ENCODE results near the gene CELSR2.

Gene CELSR2

GRCh38 chr1:109259674-109260557 is 10.6 kb downstream of the CELSR2 start:
- peaks cover 32% of the 10 kb centered on the region for H3K27me3 ChIP-seq
- no peak overlapping the region for H3K4me3 ChIP-seq (ENCODE audit: low read depth in 1 of 2, low read length in 1 of 2)
- TF ChIP-seq, protein P1, sequence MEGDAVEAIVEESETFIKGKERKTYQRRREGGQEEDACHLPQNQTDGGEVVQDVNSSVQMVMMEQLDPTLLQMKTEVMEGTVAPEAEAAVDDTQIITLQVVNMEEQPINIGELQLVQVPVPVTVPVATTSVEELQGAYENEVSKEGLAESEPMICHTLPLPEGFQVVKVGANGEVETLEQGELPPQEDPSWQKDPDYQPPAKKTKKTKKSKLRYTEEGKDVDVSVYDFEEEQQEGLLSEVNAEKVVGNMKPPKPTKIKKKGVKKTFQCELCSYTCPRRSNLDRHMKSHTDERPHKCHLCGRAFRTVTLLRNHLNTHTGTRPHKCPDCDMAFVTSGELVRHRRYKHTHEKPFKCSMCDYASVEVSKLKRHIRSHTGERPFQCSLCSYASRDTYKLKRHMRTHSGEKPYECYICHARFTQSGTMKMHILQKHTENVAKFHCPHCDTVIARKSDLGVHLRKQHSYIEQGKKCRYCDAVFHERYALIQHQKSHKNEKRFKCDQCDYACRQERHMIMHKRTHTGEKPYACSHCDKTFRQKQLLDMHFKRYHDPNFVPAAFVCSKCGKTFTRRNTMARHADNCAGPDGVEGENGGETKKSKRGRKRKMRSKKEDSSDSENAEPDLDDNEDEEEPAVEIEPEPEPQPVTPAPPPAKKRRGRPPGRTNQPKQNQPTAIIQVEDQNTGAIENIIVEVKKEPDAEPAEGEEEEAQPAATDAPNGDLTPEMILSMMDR (IDR thresholded peaks at IDR 0.05): no peak
- H3K27ac ChIP-seq: no peak overlapping the region
- no peaks in the 10 kb centered on the region for H3K9me3 ChIP-seq
- H3K4me1 ChIP-seq (ENCODE audit: control insufficient read depth in 1 of 2, insufficient read depth in 1 of 2, low read depth in 1 of 2, low read length in 1 of 2): peaks cover 0 to 5% of the 10 kb centered on the region in 2 experiments
- H3K36me3 ChIP-seq: no peaks in the 10 kb centered on the region

GRCh38 chr1:109261006-109261405 is 11.7 kb downstream of the CELSR2 start:
- TF ChIP-seq, protein P1 (IDR thresholded peaks at IDR 0.05): no peak
- Histone ChIP-seq H3K4me1 (ENCODE audit: control insufficient read depth in 1 of 2, insufficient read depth in 1 of 2, low read depth in 1 of 2, low read length in 1 of 2) (peaks cover 0 to 5% of the 10 kb centered on the region in 2 experiments), H3K9me3 (no peaks in the 10 kb centered on the region), H3K27me3 (peaks cover 21% of the 10 kb centered on the region), H3K4me3 (ENCODE audit: low read depth in 1 of 2, low read length in 1 of 2) (no peak overlapping the region), H3K36me3 (no peaks in the 10 kb centered on the region), H3K27ac (no peak overlapping the region)

- TF ChIP-seq, protein P1 (IDR thresholded peaks at IDR 0.05): no peak
- H3K36me3 ChIP-seq: no peaks in the 10 kb centered on the region
- peaks cover 0 to 5% of the 10 kb centered on the region in 2 experiments for H3K4me1 ChIP-seq (ENCODE audit: control insufficient read depth in 1 of 2, insufficient read depth in 1 of 2, low read depth in 1 of 2, low read length in 1 of 2)
- H3K4me3 ChIP-seq (ENCODE audit: low read depth in 1 of 2, low read length in 1 of 2): no peak overlapping the region
- H3K27me3 ChIP-seq: peaks cover 15% of the 10 kb centered on the region
- H3K9me3 ChIP-seq: no peaks in the 10 kb centered on the region
- no peak overlapping the region for H3K27ac ChIP-seq
Observed at GRCh38 chr1:109261578-109261977, 12.2 kb downstream of the CELSR2 start.

DNA sequence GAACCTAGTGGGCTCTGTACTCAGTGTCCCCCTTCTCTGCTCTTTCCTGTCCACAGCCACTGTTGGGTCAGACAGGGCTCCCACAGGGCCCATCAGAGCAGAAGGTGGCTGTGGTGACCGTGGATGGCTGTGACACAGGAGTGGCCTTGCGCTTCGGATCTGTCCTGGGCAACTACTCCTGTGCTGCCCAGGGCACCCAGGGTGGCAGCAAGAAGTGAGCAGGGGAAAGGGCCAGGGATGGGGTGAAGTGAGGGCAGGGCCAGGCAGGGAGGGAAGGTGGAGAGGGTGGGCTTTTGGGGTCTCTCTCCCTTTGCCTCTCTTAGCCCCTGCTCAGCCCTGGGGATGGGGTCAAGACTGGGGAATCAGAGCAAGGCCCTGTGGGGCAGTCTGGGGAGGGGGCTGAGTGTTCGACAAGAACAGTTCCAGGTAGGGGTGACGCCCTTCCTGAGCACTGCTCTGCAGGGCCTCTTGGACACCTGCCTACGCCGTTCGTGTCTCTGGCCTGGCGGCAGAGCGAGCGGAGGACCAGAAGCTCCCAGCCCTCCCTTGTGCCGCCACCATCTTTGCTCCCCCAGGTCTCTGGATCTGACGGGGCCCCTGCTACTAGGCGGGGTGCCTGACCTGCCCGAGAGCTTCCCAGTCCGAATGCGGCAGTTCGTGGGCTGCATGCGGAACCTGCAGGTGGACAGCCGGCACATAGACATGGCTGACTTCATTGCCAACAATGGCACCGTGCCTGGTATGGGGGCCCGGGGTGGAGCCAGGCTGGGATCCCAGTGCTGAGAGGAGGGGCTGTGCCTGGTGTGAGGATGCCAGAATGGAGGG is 13.1 kb downstream of the CELSR2 start:
- Histone ChIP-seq H3K27ac (no peak overlapping the region), H3K27me3 (peaks cover 10% of the 10 kb centered on the region), H3K4me1 (ENCODE audit: control insufficient read depth in 1 of 2, insufficient read depth in 1 of 2, low read depth in 1 of 2, low read length in 1 of 2) (peaks cover 0 to 5% of the 10 kb centered on the region in 2 experiments), H3K4me3 (ENCODE audit: low read depth in 1 of 2, low read length in 1 of 2) (no peak overlapping the region), H3K9me3 (no peaks in the 10 kb centered on the region), H3K36me3 (no peaks in the 10 kb centered on the region)
- TF ChIP-seq, protein P1 (IDR thresholded peaks at IDR 0.05): no peak

- Histone ChIP-seq H3K9me3 (no peaks in the 10 kb centered on the region), H3K27ac (no peak overlapping the region), H3K4me3 (ENCODE audit: low read depth in 1 of 2, low read length in 1 of 2) (no peak overlapping the region), H3K4me1 (ENCODE audit: control insufficient read depth in 1 of 2, insufficient read depth in 1 of 2, low read depth in 1 of 2, low read length in 1 of 2) (peaks cover 0 to 5% of the 10 kb centered on the region in 2 experiments), H3K36me3 (no peaks in the 10 kb centered on the region), H3K27me3 (peaks cover 10% of the 10 kb centered on the region)
- TF ChIP-seq, protein P1 (IDR thresholded peaks at IDR 0.05): no peak
Observed at GRCh38 chr1:109263234-109263596, 13.9 kb downstream of the CELSR2 start.
